Panc1 (cell line): ENCODE results near the gene PRKG1. TPM values are rescaled to one million over a fixed set of nuclear protein-coding genes. Genes with fewer than 3 reads are reported as not detected.

Experiments
- ATAC-seq: fragments of 200-7000 bp; cut with Tn5 transposase; 2 replicates; pipeline ENCODE4 v1.9.1; 2020; ENCODE audit warnings: mild to moderate bottlenecking, moderate library complexity
- BruUV-seq: library from RNA; stranded (reverse); fragments of 400-500 nt; replicated peaks from 2 replicates; lab custom pipeline; 2021; lab: Mats Ljungman, UMichigan
- CTCF ChIA-PET: fragments of 300-600 bp; sonication (Branson Sonifier 250); formaldehyde crosslinking; loops from one replicate; lab custom pipeline; 2022; ENCODE audit warnings: antibody characterized with exemption; lab: Charles Lee
- POLR2A ChIA-PET: fragments of 300-600 bp; sonication (Branson Sonifier 250); formaldehyde crosslinking; loops from one replicate; lab custom pipeline; 2022; ENCODE audit warnings: antibody characterized with exemption; lab: Charles Lee
- DNase-seq: peaks from one replicate; pipeline ENCODE4 v3.0.0-alpha.2; 2010; ENCODE audit warnings: low read depth, low spot score
- H3K27ac ChIP-seq: 2 replicates; pipeline ENCODE4 v1.5.1; 2011; ENCODE audit warnings: mild to moderate bottlenecking, low read length, inconsistent platforms
- H3K27me3 ChIP-seq: fragments of 200-500 bp; sonication (Bioruptor generic); 2 replicates; pipeline ENCODE4 v1.6.0; 2014; ENCODE audit warnings: low read length, inconsistent platforms; ENCODE audit not compliant: control insufficient read depth, insufficient read depth
- H3K36me3 ChIP-seq: fragments of 200-500 bp; sonication (Bioruptor generic); 2 replicates; pipeline ENCODE4 v1.5.1; 2014; ENCODE audit warnings: inconsistent platforms, mild to moderate bottlenecking, low read length, moderate library complexity; ENCODE audit not compliant: control insufficient read depth, insufficient read depth
- H3K4me1 ChIP-seq: 2 replicates; pipeline ENCODE4 v1.5.1; 2011; ENCODE audit warnings: inconsistent platforms, mild to moderate bottlenecking, low read length, moderate library complexity; ENCODE audit not compliant: control insufficient read depth, insufficient read depth
- H3K4me3 ChIP-seq, 2 experiments: 2 replicates each; pipeline ENCODE4 v1.5.1; 2011 to 2012; ENCODE audit warnings: low read depth in 2 of 2, low read length in 2 of 2, mild to moderate bottlenecking in 2 of 2, inconsistent platforms in 1 of 2, moderate library complexity in 1 of 2
- H3K9me3 ChIP-seq: fragments of 200-500 bp; sonication (Bioruptor generic); 2 replicates; pipeline ENCODE4 v1.5.1; 2014; ENCODE audit warnings: low read depth, mild to moderate bottlenecking, inconsistent platforms, low read length, moderate library complexity; ENCODE audit not compliant: control insufficient read depth, insufficient read depth
- POLR2AphosphoS5 ChIP-seq: IDR thresholded peaks from 2 replicates; pipeline ENCODE4 v1.6.1; 2012; ENCODE audit warnings: mild to moderate bottlenecking, low read depth, low read length, moderate library complexity
- SIN3A ChIP-seq: IDR thresholded peaks from 2 replicates; pipeline ENCODE4 v1.6.1; 2012; ENCODE audit warnings: low read depth, mild to moderate bottlenecking, low read length, moderate library complexity, borderline replicate concordance; ENCODE audit not compliant: insufficient read depth
- TCF7L2 ChIP-seq: IDR thresholded peaks from 2 replicates; pipeline ENCODE4 v1.6.1; 2011; ENCODE audit warnings: mild to moderate bottlenecking, low read depth, low read length, inconsistent platforms
- in situ Hi-C: cut with HindIII; loops from 2 replicates; pipeline ENCODE4 v1.10.0; 2016; ENCODE audit warnings: low sequenced_read_pairs, low pct_unique_long_range_greater_than_20kb
- intact Hi-C: fragments of 100-400 bp; cut with micrococcal nuclease; formaldehyde crosslinking; loops from one replicate; pipeline ENCODE4 v1.10.0; 2022; ENCODE audit not compliant: unreplicated experiment
- total RNA-seq: library from RNA; stranded (reverse); gene quantifications from one replicate; pipeline ENCODE4 v1.2.1, GENCODE V29; 2021; ENCODE audit not compliant: unreplicated experiment
- TF ChIP-seq, protein P1 (sequence below), 2 experiments: IDR thresholded peaks; 2 replicates each; pipeline ENCODE4 v1.6.1; 2011 to 2012; ENCODE audit warnings: low read depth in 2 of 2, control low read depth in 1 of 2, low read length in 1 of 2, mild to moderate bottlenecking in 1 of 2, moderate library complexity in 1 of 2; ENCODE audit not compliant: insufficient read depth in 1 of 2
- TF ChIP-seq, protein P2 (sequence below): fragments of 450-650 bp; IDR thresholded peaks from 2 replicates; pipeline ENCODE4 v1.5.1; 2017; ENCODE audit warnings: mild to moderate bottlenecking

Gene PRKG1
- total RNA-seq, 1 experiment from 2014 or later = 0.92 TPM

DNA sequence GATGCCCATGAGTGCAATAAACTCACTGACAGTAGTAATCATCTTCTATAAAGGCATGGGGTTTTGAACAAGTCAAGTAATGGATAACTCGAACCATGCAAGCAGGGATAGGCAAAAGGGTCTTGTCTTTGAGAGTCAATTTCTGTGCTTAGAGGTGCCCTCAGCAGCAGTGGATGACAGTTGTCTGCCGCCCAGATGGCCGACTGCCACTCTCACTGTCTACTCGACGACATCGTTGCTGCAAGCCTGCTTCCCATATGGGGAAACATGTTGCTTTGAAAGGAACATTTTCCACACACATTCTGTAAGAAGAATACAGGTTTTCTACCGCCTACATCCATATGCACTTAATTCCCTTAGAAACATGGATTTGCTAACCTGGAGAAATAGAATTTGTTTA, 1003.5 kb downstream of the PRKG1 start:
- TF ChIP-seq, protein P1, sequence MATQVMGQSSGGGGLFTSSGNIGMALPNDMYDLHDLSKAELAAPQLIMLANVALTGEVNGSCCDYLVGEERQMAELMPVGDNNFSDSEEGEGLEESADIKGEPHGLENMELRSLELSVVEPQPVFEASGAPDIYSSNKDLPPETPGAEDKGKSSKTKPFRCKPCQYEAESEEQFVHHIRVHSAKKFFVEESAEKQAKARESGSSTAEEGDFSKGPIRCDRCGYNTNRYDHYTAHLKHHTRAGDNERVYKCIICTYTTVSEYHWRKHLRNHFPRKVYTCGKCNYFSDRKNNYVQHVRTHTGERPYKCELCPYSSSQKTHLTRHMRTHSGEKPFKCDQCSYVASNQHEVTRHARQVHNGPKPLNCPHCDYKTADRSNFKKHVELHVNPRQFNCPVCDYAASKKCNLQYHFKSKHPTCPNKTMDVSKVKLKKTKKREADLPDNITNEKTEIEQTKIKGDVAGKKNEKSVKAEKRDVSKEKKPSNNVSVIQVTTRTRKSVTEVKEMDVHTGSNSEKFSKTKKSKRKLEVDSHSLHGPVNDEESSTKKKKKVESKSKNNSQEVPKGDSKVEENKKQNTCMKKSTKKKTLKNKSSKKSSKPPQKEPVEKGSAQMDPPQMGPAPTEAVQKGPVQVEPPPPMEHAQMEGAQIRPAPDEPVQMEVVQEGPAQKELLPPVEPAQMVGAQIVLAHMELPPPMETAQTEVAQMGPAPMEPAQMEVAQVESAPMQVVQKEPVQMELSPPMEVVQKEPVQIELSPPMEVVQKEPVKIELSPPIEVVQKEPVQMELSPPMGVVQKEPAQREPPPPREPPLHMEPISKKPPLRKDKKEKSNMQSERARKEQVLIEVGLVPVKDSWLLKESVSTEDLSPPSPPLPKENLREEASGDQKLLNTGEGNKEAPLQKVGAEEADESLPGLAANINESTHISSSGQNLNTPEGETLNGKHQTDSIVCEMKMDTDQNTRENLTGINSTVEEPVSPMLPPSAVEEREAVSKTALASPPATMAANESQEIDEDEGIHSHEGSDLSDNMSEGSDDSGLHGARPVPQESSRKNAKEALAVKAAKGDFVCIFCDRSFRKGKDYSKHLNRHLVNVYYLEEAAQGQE (IDR thresholded peaks at IDR 0.05; ENCODE audit: insufficient read depth in 1 of 2, low read depth in 2 of 2, low read length in 1 of 2) = no peak
- TF ChIP-seq, protein P2, sequence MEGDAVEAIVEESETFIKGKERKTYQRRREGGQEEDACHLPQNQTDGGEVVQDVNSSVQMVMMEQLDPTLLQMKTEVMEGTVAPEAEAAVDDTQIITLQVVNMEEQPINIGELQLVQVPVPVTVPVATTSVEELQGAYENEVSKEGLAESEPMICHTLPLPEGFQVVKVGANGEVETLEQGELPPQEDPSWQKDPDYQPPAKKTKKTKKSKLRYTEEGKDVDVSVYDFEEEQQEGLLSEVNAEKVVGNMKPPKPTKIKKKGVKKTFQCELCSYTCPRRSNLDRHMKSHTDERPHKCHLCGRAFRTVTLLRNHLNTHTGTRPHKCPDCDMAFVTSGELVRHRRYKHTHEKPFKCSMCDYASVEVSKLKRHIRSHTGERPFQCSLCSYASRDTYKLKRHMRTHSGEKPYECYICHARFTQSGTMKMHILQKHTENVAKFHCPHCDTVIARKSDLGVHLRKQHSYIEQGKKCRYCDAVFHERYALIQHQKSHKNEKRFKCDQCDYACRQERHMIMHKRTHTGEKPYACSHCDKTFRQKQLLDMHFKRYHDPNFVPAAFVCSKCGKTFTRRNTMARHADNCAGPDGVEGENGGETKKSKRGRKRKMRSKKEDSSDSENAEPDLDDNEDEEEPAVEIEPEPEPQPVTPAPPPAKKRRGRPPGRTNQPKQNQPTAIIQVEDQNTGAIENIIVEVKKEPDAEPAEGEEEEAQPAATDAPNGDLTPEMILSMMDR = no peak
- TF ChIP-seq POLR2AphosphoS5 (no peak), SIN3A (no peak), TCF7L2 (no peak)
- DNase-seq = no peak
- CTCF ChIA-PET = no interaction called here
- Histone ChIP-seq H3K27ac (no peak overlapping the region), H3K9me3 (no peaks in the 10 kb centered on the region), H3K4me3 (no peak overlapping the region), H3K4me1 (no peaks in the 10 kb centered on the region), H3K36me3 (no peaks in the 10 kb centered on the region), H3K27me3 (no peaks in the 10 kb centered on the region; the same call in 1 of the 2 replicates)
- intact Hi-C loops (no loop called here), in situ Hi-C loops (no loop called here)
- ATAC-seq = no peak
- no TSS peak for BruUV-seq
- POLR2A ChIA-PET = no interaction called here

DNA sequence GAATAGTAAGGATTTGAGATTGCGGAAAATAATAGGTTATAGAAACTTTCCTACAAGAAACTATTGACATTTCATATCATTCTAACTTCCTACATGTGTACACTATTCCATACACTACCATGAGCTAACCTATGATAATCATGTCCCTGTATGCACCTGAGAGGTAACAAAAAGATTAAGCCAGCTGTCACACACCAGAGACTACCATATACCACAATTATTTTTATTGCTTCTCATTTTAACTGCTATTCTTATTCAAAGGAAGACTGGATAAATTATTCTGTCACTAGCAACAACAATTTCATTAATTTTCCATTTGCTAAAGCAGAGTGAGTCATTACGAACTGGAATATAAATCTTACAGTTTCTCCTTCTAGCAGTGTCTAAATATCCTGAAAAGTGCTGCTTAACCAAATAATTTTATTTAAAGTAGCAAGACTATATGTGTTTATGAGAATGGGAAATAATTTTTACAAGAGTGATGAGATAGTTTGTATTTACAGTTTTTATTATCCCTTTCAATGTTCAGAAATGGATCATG, 1004.2 kb downstream of the PRKG1 start:
- CTCF ChIA-PET = no interaction called here
- H3K27me3 ChIP-seq = no peaks in the 10 kb centered on the region; the same call in none of the 2 replicates

More for the DNA sequence above, 1004.2 kb downstream of the PRKG1 start:
- H3K9me3 ChIP-seq = no peaks in the 10 kb centered on the region
- intact Hi-C loops = no loop called here
- H3K36me3 ChIP-seq = no peaks in the 10 kb centered on the region
- ATAC-seq (no peak), DNase-seq (no peak)
- H3K27ac ChIP-seq = no peak overlapping the region
- H3K4me1 ChIP-seq = no peaks in the 10 kb centered on the region
- POLR2A ChIA-PET = no interaction called here
- TF ChIP-seq SIN3A = no peak
- TF ChIP-seq, protein P2 = no peak
- no peak for TF ChIP-seq TCF7L2
- no peak for TF ChIP-seq POLR2AphosphoS5
- TF ChIP-seq, protein P1 (IDR thresholded peaks at IDR 0.05; ENCODE audit: insufficient read depth in 1 of 2, low read depth in 2 of 2, low read length in 1 of 2) = no peak
- no peak overlapping the region for H3K4me3 ChIP-seq
- in situ Hi-C loops = no loop called here
- BruUV-seq = no TSS peak
